GM19023 (cell line): ENCODE results near the gene IL1A.

ENCODE experiments used
- ATAC-seq: cut with Tn5 transposase; IDR thresholded peaks from one replicate; pipeline ENCODE4 v1.9.1; 2021; ENCODE audit warnings: mild to moderate bottlenecking, moderate library complexity; ENCODE audit not compliant: unreplicated experiment

IL1A gene

GRCh38 chr2:112728029-112728362 lies 56.3 kb downstream of the IL1A start:
- no peak for ATAC-seq

DNA sequence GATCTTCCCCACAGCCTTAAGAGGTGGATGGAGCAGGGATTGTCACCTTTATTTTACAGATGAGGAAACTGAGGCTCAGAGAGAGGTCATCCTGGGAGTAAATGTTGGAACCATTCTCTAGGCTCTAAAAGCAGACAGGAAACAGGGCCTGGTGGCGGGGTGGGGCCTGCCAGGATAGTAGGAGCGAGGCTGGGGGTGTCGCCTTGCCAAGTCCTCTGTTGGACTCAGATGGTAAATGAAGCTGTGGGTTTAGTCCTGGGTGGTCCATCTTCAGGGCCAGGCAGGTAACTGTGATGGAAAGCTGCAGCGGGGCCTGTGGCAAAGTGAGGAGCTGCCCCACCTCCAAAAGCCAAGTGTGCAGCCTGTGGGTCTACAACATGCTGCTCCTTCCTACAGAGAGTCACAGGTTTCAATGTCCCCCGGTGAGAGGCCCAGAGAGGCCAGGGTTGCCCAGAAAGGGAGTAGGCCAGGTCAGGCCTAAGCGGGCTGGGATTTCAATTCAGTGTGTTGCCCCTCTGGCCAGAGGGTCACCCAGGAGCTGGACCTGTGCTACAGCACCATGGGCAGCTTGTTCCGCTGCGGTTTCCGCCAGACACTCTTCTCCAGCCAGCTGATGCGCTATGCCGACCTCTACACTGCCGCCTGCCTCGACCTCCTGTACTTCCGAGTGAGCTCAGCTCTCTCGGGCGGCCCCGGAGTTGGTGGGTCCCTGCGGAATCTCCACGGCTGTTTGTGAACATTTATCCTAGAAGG lies 56.8 kb downstream of the IL1A start:
- no peak for ATAC-seq

- peak; percentile 70 for ATAC-seq
Observed at GRCh38 chr2:112726487-112727190, 57.7 kb downstream of the IL1A start.

DNA sequence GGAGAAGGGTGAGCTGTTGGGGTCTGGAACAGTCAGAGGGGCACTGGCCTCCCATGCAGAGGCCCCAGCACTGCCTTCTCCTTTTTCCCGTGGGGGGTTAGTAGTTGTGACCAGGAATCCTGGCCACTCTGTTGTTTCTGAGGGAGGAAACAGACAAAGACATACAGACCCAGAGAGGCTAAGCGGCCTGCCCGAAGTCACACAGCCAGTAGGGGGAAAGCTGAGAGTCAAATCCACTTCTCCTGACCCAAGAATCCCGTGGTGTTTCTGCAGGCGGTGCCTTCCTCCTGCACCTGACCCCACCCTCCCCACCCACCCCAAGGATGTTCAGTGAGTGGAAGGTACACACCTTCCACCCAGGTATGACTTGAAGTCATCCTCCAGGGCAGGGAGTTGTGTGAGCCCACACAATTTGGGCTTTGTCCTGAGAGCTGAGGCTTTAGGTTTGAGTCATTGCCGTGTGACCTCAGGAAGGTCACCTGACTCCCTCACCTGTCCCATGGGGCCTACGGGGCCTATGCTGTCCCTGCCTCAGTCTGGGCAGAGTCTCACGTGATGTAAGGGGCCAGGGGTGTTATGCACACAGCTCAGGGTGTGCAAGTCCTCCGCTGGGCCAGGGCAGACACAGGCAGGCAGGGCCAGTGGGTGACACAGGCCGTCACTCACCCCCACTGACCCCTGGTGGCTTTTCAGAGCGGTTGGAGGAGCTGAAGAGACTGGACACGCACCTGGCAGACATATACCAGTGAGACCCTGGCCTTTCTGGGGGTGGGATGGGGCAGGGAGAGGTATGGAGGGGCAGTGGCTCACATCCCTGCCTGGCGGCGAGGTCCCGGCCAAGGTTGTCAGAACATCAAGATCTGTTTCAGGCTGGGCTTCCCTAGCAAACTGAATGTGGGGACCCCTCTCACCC lies 58.5 kb downstream of the IL1A start:
- ATAC-seq = peak; percentile 65

DNA sequence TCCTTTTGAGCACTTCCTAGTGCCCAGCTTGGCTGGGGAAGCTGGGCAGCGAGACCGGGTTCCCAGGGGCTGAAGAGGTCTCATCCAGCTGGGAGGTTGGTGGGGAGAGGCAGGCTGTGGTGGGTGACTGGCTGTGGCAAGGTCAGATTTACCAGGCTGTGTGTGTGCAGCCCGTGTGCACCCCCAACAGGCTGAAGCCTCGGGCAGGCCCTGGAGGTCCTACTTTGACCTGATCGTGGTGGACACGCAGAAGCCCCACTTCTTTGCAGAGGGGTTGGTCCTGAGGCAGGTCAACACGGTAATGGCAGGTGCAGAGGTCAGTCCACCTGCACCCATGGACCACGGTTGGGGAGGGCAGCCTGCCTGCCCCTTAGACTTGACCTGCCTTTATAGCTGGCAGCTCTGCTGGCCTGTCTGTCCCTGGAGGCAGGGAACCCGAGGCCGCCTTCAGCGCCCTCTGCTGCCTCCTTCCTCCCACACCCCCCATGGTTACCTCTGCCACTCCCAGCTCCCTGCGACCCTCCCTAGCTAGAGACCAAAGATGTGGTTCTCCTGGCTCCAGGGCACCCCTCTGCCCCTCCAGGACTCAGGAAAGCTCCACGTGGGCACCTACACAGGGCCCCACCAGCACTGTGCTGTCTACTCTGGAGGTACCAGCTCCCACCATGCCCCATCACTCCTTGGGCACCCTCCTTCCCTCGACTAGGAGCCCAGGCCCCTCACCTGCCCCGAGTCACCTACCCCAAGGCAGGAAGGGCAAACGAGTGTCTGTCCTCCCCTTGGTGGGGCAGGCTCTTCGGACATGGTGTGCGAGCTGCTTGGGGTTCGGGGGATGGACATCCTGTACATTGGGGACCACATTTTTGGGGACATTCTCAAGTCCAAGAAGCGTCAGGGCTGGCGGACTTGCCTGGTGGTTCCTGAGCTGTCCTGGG lies 59.4 kb downstream of the IL1A start:
- ATAC-seq = no peak

GRCh38 chr2:112723995-112724394 lies 60.3 kb downstream of the IL1A start:
- ATAC-seq = no peak
